Dendritic cell treated with granulocyte-macrophage colony-stimulating factor and Interleukin-4, amounts not matched to agents 40 ng/mL and 50 ng/mL, for 4 days (primary cell): ENCODE measurements around the gene CLTCL1.
"Not testable (repeated sequence)": the region's sequence is repeated elsewhere in the genome, so short reads cannot be mapped to it uniquely, and the experiment has no call there.

Source experiments
- H3K27ac Mint-ChIP-seq: one replicate; pipeline ENCODE4 v1.8.0; 2022; ENCODE audit warnings: mild to moderate bottlenecking, mixed read lengths
- H3K27me3 Mint-ChIP-seq: one replicate; pipeline ENCODE4 v1.8.0; 2022; ENCODE audit warnings: mild to moderate bottlenecking, mixed read lengths
- H3K36me3 Mint-ChIP-seq: one replicate; pipeline ENCODE4 v1.8.0; 2022; ENCODE audit warnings: low read depth, mixed read lengths
- H3K4me1 Mint-ChIP-seq: one replicate; pipeline ENCODE4 v1.8.0; 2022; ENCODE audit warnings: low read depth, mixed read lengths
- H3K4me3 Mint-ChIP-seq: one replicate; pipeline ENCODE4 v1.8.0; 2022; ENCODE audit warnings: mild to moderate bottlenecking, moderate library complexity, mixed read lengths
- H3K9me3 Mint-ChIP-seq: one replicate; pipeline ENCODE4 v1.8.0; 2022; ENCODE audit warnings: mixed read lengths
- intact Hi-C: fragments of 100-400 bp; cut with micrococcal nuclease; formaldehyde crosslinking; loops from one replicate; pipeline ENCODE4 v1.15.0; 2022

Gene CLTCL1

GRCh38 chr22:19213442-19214077, 78.0 kb downstream of the CLTCL1 start:
- H3K9me3 Mint-ChIP-seq: no peaks in the 10 kb centered on the region
- no peak overlapping the region for H3K27ac Mint-ChIP-seq
- no peaks in the 10 kb centered on the region for H3K27me3 Mint-ChIP-seq
- intact Hi-C loops: no loop called here
- no peak overlapping the region for H3K4me3 Mint-ChIP-seq
- H3K36me3 Mint-ChIP-seq: peaks cover 26% of the 10 kb centered on the region
- H3K4me1 Mint-ChIP-seq: no peaks in the 10 kb centered on the region

DNA sequence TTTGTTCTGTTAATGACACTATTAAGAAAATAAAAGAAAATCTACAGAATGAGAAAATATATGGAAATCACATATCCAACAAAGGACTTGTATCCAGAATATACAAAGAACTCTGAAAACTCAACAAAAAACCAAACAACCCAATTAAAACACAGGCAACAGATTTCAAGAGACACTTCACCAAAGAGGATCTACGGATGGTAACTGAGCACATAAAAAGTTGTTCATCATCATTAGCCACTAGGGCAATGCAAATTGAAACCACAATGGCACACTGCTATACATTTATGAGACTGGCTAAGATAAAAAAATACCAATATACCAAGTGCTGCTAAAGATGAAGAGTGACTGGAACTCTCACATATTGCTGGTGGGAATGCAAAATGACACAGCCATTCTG, 78.5 kb downstream of the CLTCL1 start:
- H3K4me3 Mint-ChIP-seq: no peak overlapping the region
- peaks cover 32% of the 10 kb centered on the region for H3K36me3 Mint-ChIP-seq
- H3K27ac Mint-ChIP-seq: no peak overlapping the region
- intact Hi-C loops: no loop called here
- H3K4me1 Mint-ChIP-seq: no peaks in the 10 kb centered on the region
- no peaks in the 10 kb centered on the region for H3K9me3 Mint-ChIP-seq
- no peaks in the 10 kb centered on the region for H3K27me3 Mint-ChIP-seq

DNA sequence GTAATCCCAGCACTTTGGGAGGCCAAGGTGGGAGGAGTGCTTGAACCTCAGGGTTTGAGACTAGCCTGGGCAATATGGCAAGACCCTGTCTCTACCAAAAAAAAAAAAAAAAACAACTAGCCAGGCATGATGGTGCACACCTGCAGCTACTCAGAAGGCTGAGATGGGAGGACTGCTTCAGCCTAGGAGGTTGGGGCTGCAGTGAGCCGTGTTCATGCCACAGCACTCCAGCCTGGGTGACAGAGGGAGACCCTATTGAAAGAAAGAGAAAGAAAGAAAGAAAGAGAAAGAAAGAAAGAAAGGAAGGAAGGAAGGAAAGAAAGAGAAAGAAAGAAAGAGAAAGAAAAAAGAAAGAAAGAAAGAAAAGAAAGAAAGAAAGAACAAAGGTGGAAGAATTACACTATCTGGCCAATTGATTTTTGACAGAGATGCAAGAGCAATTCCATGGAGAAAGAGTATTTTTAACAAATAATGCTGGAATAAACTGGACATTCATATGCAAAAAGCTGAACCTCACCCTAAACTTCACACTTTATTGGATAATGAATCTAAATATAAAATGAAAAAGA, 79.1 kb downstream of the CLTCL1 start:
- Mint-ChIP-seq H3K27ac (no peak overlapping the region), H3K27me3 (no peaks in the 10 kb centered on the region), H3K4me3 (no peak overlapping the region), H3K9me3 (no peaks in the 10 kb centered on the region), H3K36me3 (peaks cover 32% of the 10 kb centered on the region), H3K4me1 (no peaks in the 10 kb centered on the region)
- intact Hi-C loops: no loop called here

GRCh38 chr22:19210188-19210587, 81.3 kb downstream of the CLTCL1 start:
- Mint-ChIP-seq H3K4me3 (no peak overlapping the region), H3K4me1 (no peaks in the 10 kb centered on the region), H3K9me3 (no peaks in the 10 kb centered on the region), H3K27me3 (no peaks in the 10 kb centered on the region), H3K27ac (no peak overlapping the region), H3K36me3 (peaks cover 25% of the 10 kb centered on the region)
- intact Hi-C loops: no loop called here

GRCh38 chr22:19208287-19208847, 83.2 kb downstream of the CLTCL1 start:
- Mint-ChIP-seq H3K4me3 (no peak overlapping the region), H3K9me3 (no peaks in the 10 kb centered on the region), H3K27me3 (no peaks in the 10 kb centered on the region), H3K4me1 (no peaks in the 10 kb centered on the region), H3K36me3 (peaks cover 21% of the 10 kb centered on the region), H3K27ac (no peak overlapping the region)
- intact Hi-C loops: no loop called here

DNA sequence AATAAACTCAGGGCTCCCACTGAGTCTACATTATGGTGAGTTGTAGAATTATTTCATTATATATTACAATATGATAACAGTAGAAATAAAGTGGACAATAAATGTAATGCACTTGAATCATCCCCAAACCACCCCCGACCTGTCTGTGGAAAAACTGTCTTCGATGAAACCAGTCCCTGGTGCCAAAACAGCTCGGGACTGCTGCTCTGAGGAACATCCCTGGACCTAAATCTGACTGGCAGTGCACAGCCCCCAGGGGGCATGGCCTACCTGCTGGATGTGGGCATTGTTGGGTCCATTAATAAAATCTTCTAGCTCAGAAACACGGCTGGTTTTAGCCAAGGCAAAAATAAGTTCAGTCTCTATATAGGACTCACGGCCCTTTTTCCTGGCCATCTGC, 83.6 kb downstream of the CLTCL1 start:
- H3K36me3 Mint-ChIP-seq: peaks cover 21% of the 10 kb centered on the region
- H3K9me3 Mint-ChIP-seq: no peaks in the 10 kb centered on the region
- H3K4me3 Mint-ChIP-seq: no peak overlapping the region
- no peaks in the 10 kb centered on the region for H3K27me3 Mint-ChIP-seq
- intact Hi-C loops: no loop called here
- no peaks in the 10 kb centered on the region for H3K4me1 Mint-ChIP-seq
- no peak overlapping the region for H3K27ac Mint-ChIP-seq

- Mint-ChIP-seq H3K9me3 (no peaks in the 10 kb centered on the region), H3K36me3 (peaks cover 26% of the 10 kb centered on the region), H3K4me1 (no peaks in the 10 kb centered on the region), H3K27me3 (no peaks in the 10 kb centered on the region), H3K27ac (no peak overlapping the region), H3K4me3 (no peak overlapping the region)
- intact Hi-C loops: no loop called here
These were observed 84.1 kb downstream of the CLTCL1 start for GRCh38 chr22:19207401-19207808.

DNA sequence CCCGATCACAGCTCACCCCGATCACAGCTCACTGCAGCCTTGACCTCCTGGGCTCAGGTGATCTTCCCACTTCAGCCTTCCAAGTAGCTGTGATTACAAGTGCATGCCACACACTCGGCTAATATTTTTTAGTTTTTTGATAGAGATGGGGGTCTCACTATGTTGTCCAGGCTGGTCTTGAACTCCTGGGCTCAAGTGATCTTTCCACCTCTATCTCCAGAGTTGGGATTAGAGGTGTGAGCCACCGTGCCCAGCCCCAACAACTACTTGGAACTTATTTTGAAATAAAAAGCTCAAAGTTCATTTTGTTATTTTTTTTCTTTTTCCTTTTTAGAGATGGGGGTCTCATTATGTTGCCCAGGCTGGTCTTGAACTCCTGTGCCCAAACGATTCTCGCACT, 85.2 kb downstream of the CLTCL1 start:
- Mint-ChIP-seq H3K36me3 (peaks cover 26% of the 10 kb centered on the region), H3K9me3 (no peaks in the 10 kb centered on the region), H3K4me1 (no peaks in the 10 kb centered on the region), H3K27ac (no peak overlapping the region), H3K27me3 (no peaks in the 10 kb centered on the region), H3K4me3 (no peak overlapping the region)
- intact Hi-C loops: no loop called here

GRCh38 chr22:19204640-19205039, 86.9 kb downstream of the CLTCL1 start:
- H3K27me3 Mint-ChIP-seq: no peaks in the 10 kb centered on the region
- no peaks in the 10 kb centered on the region for H3K9me3 Mint-ChIP-seq
- H3K36me3 Mint-ChIP-seq: peaks cover 22% of the 10 kb centered on the region
- no peaks in the 10 kb centered on the region for H3K4me1 Mint-ChIP-seq
- intact Hi-C loops: no loop called here
- H3K4me3 Mint-ChIP-seq: no peak overlapping the region
- no peak overlapping the region for H3K27ac Mint-ChIP-seq

GRCh38 chr22:19203834-19204233, 87.7 kb downstream of the CLTCL1 start:
- no peaks in the 10 kb centered on the region for H3K9me3 Mint-ChIP-seq
- H3K27ac Mint-ChIP-seq: no peak overlapping the region
- no peaks in the 10 kb centered on the region for H3K4me1 Mint-ChIP-seq
- no peaks in the 10 kb centered on the region for H3K27me3 Mint-ChIP-seq
- H3K4me3 Mint-ChIP-seq: no peak overlapping the region
- H3K36me3 Mint-ChIP-seq: peaks cover 21% of the 10 kb centered on the region
- intact Hi-C loops: no loop called here

GRCh38 chr22:19202799-19203186, 88.7 kb downstream of the CLTCL1 start:
- H3K36me3 Mint-ChIP-seq: peaks cover 21% of the 10 kb centered on the region
- H3K4me1 Mint-ChIP-seq, H3K9me3 Mint-ChIP-seq, H3K4me3 Mint-ChIP-seq, intact Hi-C loops, H3K27ac Mint-ChIP-seq, H3K27me3 Mint-ChIP-seq: not testable (repeated sequence)

DNA sequence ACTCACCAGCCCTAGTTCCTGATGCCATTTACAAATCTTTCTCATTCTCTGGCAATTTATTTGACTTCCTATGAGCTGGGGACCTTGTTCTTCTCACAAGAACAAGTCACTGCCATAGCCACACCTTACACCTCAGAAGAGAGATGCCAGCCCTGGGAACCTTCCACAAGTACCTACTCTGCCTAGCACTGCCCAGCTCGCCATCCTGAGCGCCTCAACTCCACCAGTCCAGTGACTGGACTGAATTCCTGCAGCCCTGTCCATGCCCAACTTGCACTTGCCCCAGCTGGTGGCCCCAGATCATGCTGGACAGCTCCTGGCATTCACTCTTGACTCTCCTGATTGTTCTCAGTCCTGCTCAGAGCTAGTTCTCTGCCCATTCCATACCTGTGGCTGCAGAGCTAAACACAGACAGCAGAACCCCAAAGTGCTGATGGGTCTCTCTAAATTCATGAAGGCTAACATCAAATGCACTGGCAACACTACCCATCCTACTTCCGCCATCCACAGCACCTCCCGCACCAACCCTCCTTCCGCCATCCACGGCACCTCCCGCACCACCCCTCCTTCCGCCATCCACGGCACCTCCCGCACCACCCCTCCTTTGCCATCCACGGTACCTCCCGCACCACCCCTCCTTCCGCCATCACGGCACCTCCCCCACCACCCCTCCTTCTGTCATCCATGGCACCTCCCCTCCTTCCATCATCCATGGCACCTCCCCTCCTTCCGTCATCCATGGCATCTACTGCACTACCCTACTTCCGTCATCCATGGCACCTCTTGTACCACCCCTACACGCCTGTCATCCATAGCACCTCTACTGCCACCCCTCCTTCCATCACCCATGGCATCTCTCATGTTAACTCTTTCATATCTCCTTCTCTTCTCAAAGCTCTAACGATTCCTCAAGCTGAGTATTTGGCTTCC, 89.4 kb downstream of the CLTCL1 start:
- intact Hi-C loops: no loop called here
- no peaks in the 10 kb centered on the region for H3K9me3 Mint-ChIP-seq
- H3K27me3 Mint-ChIP-seq: no peaks in the 10 kb centered on the region
- no peak overlapping the region for H3K4me3 Mint-ChIP-seq
- H3K36me3 Mint-ChIP-seq: peaks cover 27% of the 10 kb centered on the region
- no peak overlapping the region for H3K27ac Mint-ChIP-seq
- no peaks in the 10 kb centered on the region for H3K4me1 Mint-ChIP-seq

DNA sequence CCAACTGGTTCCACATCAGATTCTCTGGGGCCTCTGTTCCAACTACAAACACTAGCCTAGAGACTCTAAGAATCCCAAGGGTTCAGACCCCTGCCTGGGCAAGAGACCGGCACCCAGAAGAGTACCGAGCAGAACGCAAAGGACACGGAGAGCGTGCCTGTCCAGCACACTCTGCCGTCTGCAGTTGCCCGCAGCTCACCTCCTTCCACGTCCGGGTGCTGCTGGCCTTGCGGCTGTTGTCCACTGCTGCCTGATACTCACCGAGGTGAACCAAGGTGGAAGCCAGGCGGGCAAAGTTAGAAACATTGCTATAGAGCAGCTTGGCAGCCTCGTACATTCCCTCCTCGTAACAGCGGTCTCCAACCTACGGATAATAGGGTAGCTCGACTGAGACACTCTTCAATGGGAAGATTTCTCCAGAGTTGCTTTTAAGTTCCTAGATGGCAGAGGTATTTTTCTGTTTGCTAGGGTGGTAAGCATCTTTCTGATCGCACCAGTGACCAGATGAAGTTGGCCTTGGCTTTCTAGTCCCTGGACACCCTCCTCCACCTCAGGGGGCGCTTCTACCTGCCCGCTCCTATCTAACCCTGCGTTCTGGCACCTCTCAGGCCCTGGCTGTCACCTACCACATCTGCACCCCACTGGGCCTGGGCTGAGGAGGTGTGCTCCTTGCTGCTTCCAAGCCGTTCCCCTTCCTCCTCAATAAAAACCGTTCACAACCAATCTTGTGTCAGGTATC, 90.2 kb downstream of the CLTCL1 start:
- intact Hi-C loops: no loop called here
- Mint-ChIP-seq H3K4me3 (no peak overlapping the region), H3K4me1 (peaks cover 2% of the 10 kb centered on the region), H3K27me3 (no peaks in the 10 kb centered on the region), H3K36me3 (peaks cover 36% of the 10 kb centered on the region), H3K9me3 (no peaks in the 10 kb centered on the region), H3K27ac (no peak overlapping the region)

DNA sequence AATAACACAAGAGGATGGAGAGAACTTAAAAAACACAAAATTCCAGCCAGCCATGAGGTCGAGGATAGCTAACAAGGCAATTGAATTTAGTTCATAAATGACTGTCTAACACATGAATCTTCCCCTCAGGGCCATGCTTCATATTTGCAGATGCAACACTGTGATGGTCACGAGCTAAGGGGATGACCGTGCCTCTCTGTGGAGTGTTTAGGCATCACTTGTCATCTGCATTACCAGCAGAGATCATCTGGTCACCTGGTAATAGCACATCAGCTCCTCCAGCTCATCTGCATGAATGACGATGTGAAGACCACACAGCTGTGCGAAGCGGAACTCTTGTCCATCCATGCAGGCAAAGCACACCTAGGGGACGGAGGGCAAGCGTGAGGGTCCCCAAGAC, 92.0 kb downstream of the CLTCL1 start:
- Mint-ChIP-seq H3K9me3 (no peaks in the 10 kb centered on the region), H3K4me1 (peaks cover 14% of the 10 kb centered on the region), H3K27me3 (no peaks in the 10 kb centered on the region), H3K27ac (no peak overlapping the region), H3K4me3 (no peak overlapping the region), H3K36me3 (peaks cover 51% of the 10 kb centered on the region)
- intact Hi-C loops: no loop called here
